ENCODE measurements around the gene CDKN1A.

GRCh38 chr6:36722879-36723278 lies 44.4 kb downstream of the CDKN1A start:
- TF ChIP-seq CTCF (IDR thresholded peaks at IDR 0.05) (no peak), POLR2A (IDR thresholded peaks at IDR 0.05) (no peak)

All from ovary (tissue), 3 donors.